CD4-positive, alpha-beta T cell treated with Interleukin-15 for 4 hours (primary cell): ENCODE results near the gene SFI1.

Source experiments
- DNase-seq: peaks from one replicate; pipeline ENCODE4 v3.0.0-alpha.2; 2020; ENCODE audit warnings: low spot score

Gene SFI1

GRCh38 chr22:31618471-31619176 lies 122.3 kb downstream of the SFI1 start:
- no peak for DNase-seq

DNA sequence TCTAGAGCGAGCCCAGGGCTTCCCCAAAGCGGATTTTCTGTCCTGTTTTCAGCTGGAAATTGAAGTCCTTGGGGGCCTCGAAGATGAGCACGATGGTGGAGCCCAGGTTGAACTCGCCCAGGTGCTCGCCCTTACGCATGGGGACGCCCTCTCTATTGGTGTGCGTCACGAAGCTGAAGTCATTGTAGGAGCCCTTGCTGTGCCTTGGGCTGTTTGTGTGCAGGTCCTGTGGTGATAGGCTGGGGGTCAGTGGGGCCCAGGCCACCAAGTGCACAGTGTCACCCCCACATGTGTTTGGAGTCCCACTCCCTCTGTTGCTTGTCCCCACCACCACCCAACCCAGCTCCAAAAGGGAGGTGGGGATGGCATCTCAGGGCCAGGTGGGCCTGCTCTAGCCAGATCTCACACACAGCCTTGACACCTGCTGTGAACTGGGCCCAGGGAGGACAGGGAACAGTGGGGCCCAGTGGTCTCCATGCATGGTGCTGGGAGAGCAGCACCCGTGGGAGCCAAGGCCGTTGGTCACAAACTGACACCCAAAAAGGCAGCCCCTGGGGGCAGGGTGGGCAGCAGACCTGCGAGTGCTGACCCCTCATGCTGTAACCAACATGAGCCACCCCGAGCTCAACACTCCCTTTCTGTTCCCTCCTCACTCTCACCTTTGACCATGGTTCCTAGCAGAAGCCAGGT lies 123.4 kb downstream of the SFI1 start:
- no peak for DNase-seq

- DNase-seq, result no peak
Measured at GRCh38 chr22:31620756-31621480, 124.6 kb downstream of the SFI1 start.

GRCh38 chr22:31621507-31622124 lies 125.3 kb downstream of the SFI1 start:
- no peak for DNase-seq

- DNase-seq, result no peak
Measured at GRCh38 chr22:31622980-31623379, 126.6 kb downstream of the SFI1 start.

- no peak for DNase-seq
Measured at GRCh38 chr22:31623592-31624304, 127.4 kb downstream of the SFI1 start.

GRCh38 chr22:31625257-31625640 lies 128.9 kb downstream of the SFI1 start:
- no peak for DNase-seq

DNA sequence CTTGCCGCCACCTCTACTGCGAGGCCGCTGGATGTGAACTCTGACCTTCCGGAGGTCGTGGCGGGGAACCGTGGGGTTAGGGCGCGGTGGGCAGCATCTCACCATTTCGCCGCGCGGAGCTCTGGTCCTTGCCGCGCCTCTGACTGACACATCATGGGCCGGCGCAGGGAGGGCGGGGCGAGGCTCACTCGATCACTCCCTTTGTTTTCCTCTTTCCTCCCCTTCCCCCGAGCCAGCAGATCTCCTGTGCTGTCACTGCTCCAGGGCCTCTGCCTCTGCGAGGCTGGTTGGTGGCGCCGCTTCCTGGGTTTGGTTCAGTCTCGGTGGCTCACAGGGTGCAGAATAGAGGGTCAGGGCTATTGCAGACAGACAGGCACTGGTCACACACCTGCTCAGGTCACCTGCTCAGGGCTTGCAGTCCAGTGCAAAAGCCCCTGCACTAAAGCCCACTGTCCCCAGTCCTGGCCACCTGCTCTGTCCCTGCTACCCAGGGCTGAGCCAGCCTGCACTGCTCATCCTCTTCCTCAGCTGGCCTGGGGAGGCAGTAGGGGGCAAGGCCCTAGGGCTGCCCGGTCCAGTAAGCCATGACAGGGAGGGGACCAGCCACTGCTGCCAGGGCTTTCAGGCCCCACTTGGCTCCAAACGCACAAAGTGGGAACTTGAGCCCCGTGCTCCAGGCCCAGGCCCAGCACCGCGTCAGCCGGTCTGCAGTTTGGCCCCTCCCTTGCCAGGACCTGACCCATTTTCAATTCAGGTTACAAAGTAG lies 129.5 kb downstream of the SFI1 start:
- no peak for DNase-seq

GRCh38 chr22:31626427-31627150 lies 130.3 kb downstream of the SFI1 start:
- no peak for DNase-seq

DNA sequence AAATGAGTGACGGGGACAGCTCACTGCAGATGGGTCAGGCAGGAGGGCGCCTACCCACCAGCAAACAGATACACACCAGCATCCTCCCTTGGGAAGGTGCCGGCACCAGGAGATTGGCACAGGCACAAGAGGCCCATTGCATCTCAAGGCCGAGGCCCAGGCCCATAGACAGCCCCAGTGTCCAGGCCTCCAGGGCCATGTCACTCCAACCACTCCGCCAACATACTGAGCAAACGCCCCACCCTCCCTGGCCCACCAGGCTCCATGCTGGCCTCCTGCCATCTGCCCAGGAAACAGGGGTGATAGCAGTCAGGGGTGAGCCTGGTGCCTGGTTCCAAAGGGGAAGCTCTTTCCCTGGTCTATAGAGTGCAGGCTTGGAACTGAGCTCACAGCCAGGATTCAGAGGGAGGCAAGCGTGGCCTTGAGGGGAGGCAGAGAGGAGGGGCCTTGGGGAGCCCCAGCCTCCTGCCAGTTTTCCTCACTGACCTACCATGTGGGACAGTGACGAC lies 130.9 kb downstream of the SFI1 start:
- DNase-seq, result no peak

- no peak for DNase-seq
Measured at GRCh38 chr22:31628362-31628761, 132.0 kb downstream of the SFI1 start.

DNA sequence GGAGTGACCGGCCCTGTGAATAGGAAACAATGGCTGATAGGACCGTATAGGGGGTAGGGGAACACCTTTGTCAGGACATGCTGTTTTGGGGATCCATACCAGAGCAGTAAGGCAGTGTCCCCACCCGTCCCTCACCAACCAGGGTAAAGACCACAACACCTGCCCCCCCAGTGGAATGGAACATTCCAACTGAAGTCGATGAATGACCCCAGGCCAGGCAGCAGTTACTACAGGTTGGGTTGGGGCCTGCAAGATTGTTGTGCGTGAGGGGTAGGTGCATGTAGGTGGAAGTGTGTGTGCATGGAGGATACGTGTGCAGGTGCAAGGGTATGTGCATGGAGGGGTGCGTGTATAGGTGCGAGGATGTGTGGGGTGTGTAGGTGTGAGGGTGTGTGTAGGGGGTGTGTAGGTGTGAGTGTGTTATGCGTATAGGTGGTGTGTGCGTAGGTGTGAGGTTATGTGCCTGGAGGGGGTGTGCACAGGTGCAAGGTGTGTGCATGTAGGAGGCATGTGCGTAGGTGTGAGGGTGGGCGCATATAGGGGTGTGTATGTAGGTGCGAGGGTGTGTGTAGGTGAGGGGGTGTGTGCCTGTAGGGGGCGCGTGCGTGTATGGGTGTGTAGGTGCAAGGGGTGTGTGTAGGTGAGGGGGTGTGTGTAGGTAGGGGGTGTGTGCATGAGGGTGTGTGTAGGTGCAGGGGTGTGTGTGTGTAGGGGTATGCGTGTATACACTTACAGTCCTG lies 132.8 kb downstream of the SFI1 start:
- no peak for DNase-seq

DNA sequence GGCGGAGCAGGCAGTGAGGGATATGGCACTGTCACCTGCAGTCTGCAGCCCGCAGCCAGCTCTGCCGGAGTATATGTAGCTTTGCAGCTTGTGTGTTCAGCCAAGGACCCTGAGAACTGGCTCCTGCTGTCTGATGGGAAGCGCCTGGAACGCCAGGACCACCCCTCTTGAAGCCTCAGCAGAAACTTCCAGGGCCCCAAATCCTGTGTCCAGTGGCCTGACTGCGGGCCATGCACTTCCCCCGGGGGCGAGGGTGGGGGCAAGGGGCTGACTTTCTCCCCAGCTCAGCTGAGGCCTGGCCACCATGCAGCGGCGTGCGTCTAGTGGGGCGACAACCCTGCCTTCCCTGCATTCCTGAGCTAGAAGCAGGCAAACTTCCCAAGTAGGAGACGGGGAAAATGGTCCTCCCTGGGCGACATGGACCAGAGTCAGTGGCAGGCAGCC lies 133.4 kb downstream of the SFI1 start:
- DNase-seq, result no peak

- peak; percentile 82 for DNase-seq
Measured at GRCh38 chr22:31630331-31631329, 134.3 kb downstream of the SFI1 start.

GRCh38 chr22:31631436-31631835 lies 135.1 kb downstream of the SFI1 start:
- DNase-seq, result no peak

GRCh38 chr22:31635638-31636306 lies 139.4 kb downstream of the SFI1 start:
- no peak for DNase-seq

DNA sequence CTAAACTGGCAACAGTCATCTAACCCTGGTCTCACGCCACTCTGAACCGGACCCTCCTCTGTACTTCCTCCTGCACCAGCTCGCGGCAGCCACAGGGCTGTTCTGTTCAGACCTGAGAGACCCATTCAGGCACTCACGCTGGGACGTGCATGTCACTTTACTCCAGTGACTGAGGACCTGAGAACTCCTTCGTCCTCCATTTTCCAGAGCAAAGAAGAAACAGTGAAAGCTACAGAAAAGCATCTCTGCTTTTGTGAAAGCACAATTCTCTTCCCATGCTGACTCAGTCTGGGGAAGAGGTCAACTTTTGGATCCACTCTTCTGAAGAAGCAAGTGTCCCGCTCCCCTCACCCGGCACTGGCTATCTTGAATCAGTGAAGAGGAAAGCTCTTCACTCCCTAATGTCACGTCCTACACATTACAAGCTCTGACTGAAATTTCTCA lies 141.1 kb downstream of the SFI1 start:
- no peak for DNase-seq
